Smooth muscle cell (in vitro differentiated cells): ENCODE measurements around the gene LRRFIP2. TPM values are rescaled to one million over a fixed set of nuclear protein-coding genes. Genes with fewer than 3 reads are reported as not detected.

Experiments used
- DNase-seq: peaks from one replicate; lab custom pipeline; 2025; ENCODE audit not compliant: unreplicated experiment; lab: John Stamatoyannopoulos, UW
- H2AFZ ChIP-seq: fragments of 200-600 bp; sonication (generic); 2 replicates; pipeline ENCODE4 v1.6.0; 2016; ENCODE audit warnings: antibody characterized with exemption, low read depth, mild to moderate bottlenecking
- H3F3A ChIP-seq: fragments of 200-600 bp; sonication (generic); 2 replicates; pipeline ENCODE4 v1.6.0; 2017; ENCODE audit warnings: antibody characterized with exemption, low read depth
- H3K27ac ChIP-seq: fragments of 200-600 bp; sonication (generic); 2 replicates; pipeline ENCODE4 v1.5.1; 2016; ENCODE audit warnings: low read depth, mild to moderate bottlenecking
- H3K27me3 ChIP-seq: fragments of 200-600 bp; sonication (generic); 2 replicates; pipeline ENCODE4 v1.6.1; 2016; ENCODE audit warnings: low read depth, mild to moderate bottlenecking
- H3K36me3 ChIP-seq: fragments of 200-600 bp; sonication (generic); 2 replicates; pipeline ENCODE4 v1.5.1; 2016; ENCODE audit warnings: low read depth
- H3K4me1 ChIP-seq: fragments of 200-600 bp; sonication (generic); 2 replicates; pipeline ENCODE4 v1.5.1; 2016; ENCODE audit warnings: low read depth
- H3K4me2 ChIP-seq: fragments of 200-600 bp; sonication (generic); 2 replicates; pipeline ENCODE4 v1.6.0; 2016; ENCODE audit warnings: mild to moderate bottlenecking
- H3K4me3 ChIP-seq: fragments of 200-600 bp; sonication (generic); 2 replicates; pipeline ENCODE4 v1.5.1; 2016; ENCODE audit warnings: mild to moderate bottlenecking
- H3K79me2 ChIP-seq: fragments of 200-600 bp; sonication (generic); 2 replicates; pipeline ENCODE4 v1.6.0; 2016; ENCODE audit warnings: low read depth, mild to moderate bottlenecking
- H3K9ac ChIP-seq: fragments of 200-600 bp; sonication (generic); 2 replicates; pipeline ENCODE4 v1.6.0; 2016; ENCODE audit warnings: low read depth
- H3K9me3 ChIP-seq: fragments of 200-600 bp; sonication (generic); replicated peaks from 2 replicates; pipeline ENCODE4 v1.5.1; 2016; ENCODE audit warnings: low read depth
- H4K20me1 ChIP-seq: fragments of 200-600 bp; sonication (generic); 2 replicates; pipeline ENCODE4 v1.6.0; 2016; ENCODE audit warnings: low read depth
- WGBS: methylation state at CpG from one replicate; pipeline ENCODE4 v1.1.7; 2016; ENCODE audit warnings: low lambda C conversion rate; 5-methylcytosine and 5-hydroxymethylcytosine counted together
- polyA plus RNA-seq: library from polyadenylated mRNA; unstranded; fragments of >200 nt; fragmentation: Nextera tagmentation; extraction: Ambion mirVana; gene quantifications from 2 replicates; pipeline ENCODE4 v1.2.1, GENCODE V29; 2016
- total RNA-seq: library from RNA; depleted of rRNA; stranded (reverse); fragments of >200 nt; gene quantifications from 2 replicates; pipeline ENCODE4 v1.2.3, GENCODE V29; 2014
- TF ChIP-seq, protein P1 (sequence below): fragments of 200-600 bp; sonication (generic); IDR thresholded peaks from 2 replicates; pipeline ENCODE4 v1.5.1; 2017; ENCODE audit warnings: borderline replicate concordance, mild to moderate bottlenecking, antibody characterized with exemption; ENCODE audit not compliant: insufficient read depth, poor library complexity, severe bottlenecking

Gene LRRFIP2
- total and polyA plus RNA-seq, 2 experiments from 2014 or later = 25.6 to 34.6 TPM

- no peak for DNase-seq
- H3K4me3 ChIP-seq = no peak overlapping the region
- H3K36me3 ChIP-seq = no peaks in the 10 kb centered on the region
- no peak overlapping the region for H2AFZ ChIP-seq
- peak overlapping the region; percentile 80 for H3K27ac ChIP-seq
- H3K27me3 ChIP-seq = no peaks in the 10 kb centered on the region
- no peaks in the 10 kb centered on the region for H3K9me3 ChIP-seq
- H3K9ac ChIP-seq = peak overlapping the region; percentile 14
- H3K79me2 ChIP-seq = no peaks in the 10 kb centered on the region
- no peaks in the 10 kb centered on the region for H3F3A ChIP-seq
- no peaks in the 10 kb centered on the region for H3K4me1 ChIP-seq
- no peaks in the 10 kb centered on the region for H4K20me1 ChIP-seq
- H3K4me2 ChIP-seq = peak overlapping the region; percentile 7
- 100% methylated on average over 2 of the region's 2 CpGs for WGBS
- TF ChIP-seq, protein P1, sequence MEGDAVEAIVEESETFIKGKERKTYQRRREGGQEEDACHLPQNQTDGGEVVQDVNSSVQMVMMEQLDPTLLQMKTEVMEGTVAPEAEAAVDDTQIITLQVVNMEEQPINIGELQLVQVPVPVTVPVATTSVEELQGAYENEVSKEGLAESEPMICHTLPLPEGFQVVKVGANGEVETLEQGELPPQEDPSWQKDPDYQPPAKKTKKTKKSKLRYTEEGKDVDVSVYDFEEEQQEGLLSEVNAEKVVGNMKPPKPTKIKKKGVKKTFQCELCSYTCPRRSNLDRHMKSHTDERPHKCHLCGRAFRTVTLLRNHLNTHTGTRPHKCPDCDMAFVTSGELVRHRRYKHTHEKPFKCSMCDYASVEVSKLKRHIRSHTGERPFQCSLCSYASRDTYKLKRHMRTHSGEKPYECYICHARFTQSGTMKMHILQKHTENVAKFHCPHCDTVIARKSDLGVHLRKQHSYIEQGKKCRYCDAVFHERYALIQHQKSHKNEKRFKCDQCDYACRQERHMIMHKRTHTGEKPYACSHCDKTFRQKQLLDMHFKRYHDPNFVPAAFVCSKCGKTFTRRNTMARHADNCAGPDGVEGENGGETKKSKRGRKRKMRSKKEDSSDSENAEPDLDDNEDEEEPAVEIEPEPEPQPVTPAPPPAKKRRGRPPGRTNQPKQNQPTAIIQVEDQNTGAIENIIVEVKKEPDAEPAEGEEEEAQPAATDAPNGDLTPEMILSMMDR = no peak
Observed at GRCh38 chr3:37114251-37115145, 59.9 kb downstream of the LRRFIP2 start.

DNA sequence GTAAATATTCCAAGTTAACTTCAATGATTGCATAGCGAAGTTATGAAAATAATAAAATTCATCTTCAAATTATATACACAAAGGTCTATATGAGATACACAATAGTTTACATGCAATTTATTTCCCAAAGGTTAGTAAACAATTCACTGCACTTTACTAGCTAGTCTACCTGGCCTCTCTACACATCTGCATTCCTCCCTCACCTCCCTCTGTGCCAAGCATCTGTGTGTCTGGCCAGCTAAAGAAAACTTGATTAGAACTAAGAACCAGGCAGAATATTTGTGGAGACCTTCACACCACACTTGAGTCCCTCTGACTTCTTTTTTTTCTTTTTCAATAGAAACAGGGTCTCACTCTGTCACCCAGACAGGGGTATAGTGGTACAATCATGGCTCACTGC, 61.4 kb downstream of the LRRFIP2 start:
- no peaks in the 10 kb centered on the region for H3K4me1 ChIP-seq
- H3K9ac ChIP-seq = no peak overlapping the region
- DNase-seq = no peak
- 90% methylated on average over 1 of the region's 1 CpG for WGBS
- no peak overlapping the region for H2AFZ ChIP-seq
- H3K79me2 ChIP-seq = no peaks in the 10 kb centered on the region
- H3K9me3 ChIP-seq = no peaks in the 10 kb centered on the region
- no peaks in the 10 kb centered on the region for H3K36me3 ChIP-seq
- no peaks in the 10 kb centered on the region for H3K27me3 ChIP-seq
- TF ChIP-seq, protein P1 = no peak
- no peak overlapping the region for H3K27ac ChIP-seq
- peaks cover 3% of the 10 kb centered on the region for H4K20me1 ChIP-seq
- no peak overlapping the region for H3K4me3 ChIP-seq
- no peaks in the 10 kb centered on the region for H3F3A ChIP-seq
- no peak overlapping the region for H3K4me2 ChIP-seq

GRCh38 chr3:37111199-37111598, 63.2 kb downstream of the LRRFIP2 start:
- DNase-seq = no peak
- H3K27ac ChIP-seq = no peak overlapping the region
- H3K9me3 ChIP-seq = no peaks in the 10 kb centered on the region
- H3K27me3 ChIP-seq = no peaks in the 10 kb centered on the region
- H3K36me3 ChIP-seq = no peaks in the 10 kb centered on the region
- H3K4me2 ChIP-seq = no peak overlapping the region
- 97% methylated on average over 2 of the region's 2 CpGs for WGBS
- no peak overlapping the region for H3K4me3 ChIP-seq
- peaks cover 4% of the 10 kb centered on the region for H4K20me1 ChIP-seq
- H2AFZ ChIP-seq = no peak overlapping the region
- TF ChIP-seq, protein P1 = no peak
- H3F3A ChIP-seq = no peaks in the 10 kb centered on the region
- no peaks in the 10 kb centered on the region for H3K4me1 ChIP-seq
- H3K9ac ChIP-seq = no peak overlapping the region
- no peaks in the 10 kb centered on the region for H3K79me2 ChIP-seq

DNA sequence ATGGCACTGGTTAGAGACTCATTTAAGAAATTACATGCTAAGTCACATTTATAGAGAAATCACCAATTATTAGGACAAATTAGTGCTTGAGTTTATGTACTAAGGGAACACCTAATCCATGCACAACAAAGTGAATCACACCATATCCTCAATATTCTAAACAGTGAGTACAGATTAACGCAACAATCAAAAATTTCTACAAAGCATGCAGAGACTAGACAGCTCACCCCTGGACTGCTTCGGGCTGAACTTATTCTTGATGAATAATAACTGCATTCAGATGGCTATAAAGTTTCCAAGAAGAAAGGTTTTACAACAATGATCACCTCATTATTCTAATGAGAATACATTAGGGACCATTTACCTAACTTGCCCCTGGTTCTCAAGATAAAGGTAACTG, 66.5 kb downstream of the LRRFIP2 start:
- Histone ChIP-seq H4K20me1 (peaks cover 4% of the 10 kb centered on the region), H3K9me3 (no peaks in the 10 kb centered on the region), H3K27me3 (no peaks in the 10 kb centered on the region), H3K9ac (no peak overlapping the region), H3K27ac (no peak overlapping the region), H3K4me3 (no peak overlapping the region), H3K79me2 (no peaks in the 10 kb centered on the region), H3K36me3 (no peaks in the 10 kb centered on the region), H3K4me1 (no peaks in the 10 kb centered on the region), H3K4me2 (no peak overlapping the region), H2AFZ (no peak overlapping the region), H3F3A (no peaks in the 10 kb centered on the region)
- DNase-seq = no peak
- TF ChIP-seq, protein P1 = no peak
- whole genome bisulfite sequencing = 97% methylated on average over 2 of the region's 2 CpGs
